ENCODE data around the gene LEF1.
A peak's percentile ranks its signal among the peaks of the same experiment; 100 is the strongest.

Gene LEF1

GRCh38 chr4:108175966-108176365 lies 7.2 kb upstream of the LEF1 start:
- no peak for DNase-seq (ENCODE audit: low spot score)

GRCh38 chr4:108174856-108175255 lies 6.1 kb upstream of the LEF1 start:
- DNase-seq (ENCODE audit: low spot score) = no peak

DNA sequence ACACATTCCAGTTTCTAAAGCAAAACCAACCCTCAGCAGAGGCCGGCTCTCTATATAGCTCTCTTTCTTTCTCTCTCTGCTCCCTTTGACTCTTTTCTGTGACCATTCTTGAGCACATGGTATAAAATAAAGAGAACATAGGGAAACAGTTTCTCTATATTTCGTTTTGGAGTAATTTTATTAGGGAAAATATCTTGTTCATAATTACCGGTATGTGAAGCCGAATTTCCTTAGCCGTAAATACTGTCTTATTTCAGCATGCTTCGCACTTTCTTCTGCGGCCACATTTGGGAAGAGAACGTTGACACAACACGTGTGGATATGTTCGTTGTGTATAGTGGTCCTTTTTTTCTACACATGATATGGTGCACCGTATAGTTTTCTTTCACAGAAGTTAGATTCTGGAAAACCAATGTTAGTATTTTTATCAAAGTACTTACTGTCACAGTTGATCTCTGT lies 4.9 kb upstream of the LEF1 start:
- DNase-seq (ENCODE audit: low spot score) = no peak

- peak; percentile 75 for DNase-seq (ENCODE audit: low spot score)
Observed at GRCh38 chr4:108172753-108173598, 4.2 kb upstream of the LEF1 start.

DNA sequence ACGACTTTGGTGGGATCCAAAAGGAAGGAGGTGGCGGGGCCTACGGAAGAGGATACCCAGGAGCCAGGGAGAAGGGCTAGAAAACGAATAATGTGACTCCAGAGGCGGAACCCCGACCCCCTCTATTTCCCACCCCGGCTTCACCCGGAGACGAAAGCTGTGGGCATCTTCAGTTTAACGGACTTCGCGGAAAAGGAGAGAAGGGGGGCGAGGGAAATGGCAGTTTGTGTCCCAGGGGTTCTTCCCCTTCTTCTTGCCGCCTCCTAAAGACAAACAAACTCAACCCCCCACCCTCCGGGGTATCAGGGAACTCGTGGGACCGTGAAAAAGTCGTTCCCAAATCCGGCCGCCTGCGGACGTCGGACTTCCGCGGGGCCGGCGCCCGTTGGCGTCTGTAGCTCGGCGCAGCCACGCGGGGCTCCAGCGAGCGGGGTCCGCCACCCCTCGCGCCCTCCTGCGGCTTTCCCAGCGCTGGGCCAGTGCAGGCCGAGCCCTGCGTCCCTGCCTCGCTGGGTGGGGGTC lies 3.6 kb upstream of the LEF1 start:
- peak; percentile 54 for DNase-seq (ENCODE audit: low spot score)

GRCh38 chr4:108171339-108172230 lies 2.9 kb upstream of the LEF1 start:
- peak; percentile 17 for DNase-seq (ENCODE audit: low spot score)

GRCh38 chr4:108170631-108171338 lies 2.1 kb upstream of the LEF1 start:
- DNase-seq (ENCODE audit: low spot score) = no peak

- no peak for DNase-seq (ENCODE audit: low spot score)
Observed at GRCh38 chr4:108169664-108170063, 932 bp upstream of the LEF1 start.

DNA sequence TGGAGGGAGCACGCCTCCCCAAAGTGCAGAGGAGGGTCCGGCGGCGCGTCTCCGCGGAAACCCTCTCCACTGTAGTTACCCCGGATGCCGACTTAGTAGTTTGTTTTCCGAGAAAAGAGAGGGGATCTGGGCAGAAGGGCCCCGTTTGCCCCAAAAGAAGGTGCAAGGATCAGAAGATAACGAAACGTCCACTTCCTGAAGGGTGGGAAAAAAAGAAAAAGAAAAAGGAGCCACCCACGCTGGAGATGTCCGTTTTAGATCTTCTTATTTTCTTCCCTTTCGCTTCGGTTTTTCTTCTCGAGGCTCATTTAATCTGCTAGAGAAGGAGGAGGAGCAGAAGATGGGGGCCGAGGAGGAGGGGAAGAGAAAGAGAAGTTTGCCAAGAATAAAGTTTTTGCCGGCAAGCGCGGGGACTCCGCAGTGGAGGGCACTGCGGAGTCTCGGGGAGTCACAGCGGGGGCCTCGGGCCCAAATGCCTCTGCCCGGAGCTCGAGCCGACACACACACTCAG lies 517 bp downstream of the LEF1 start:
- DNase-seq (ENCODE audit: low spot score) = no peak

- peak; percentile 59 for DNase-seq (ENCODE audit: low spot score)
Observed at GRCh38 chr4:108166441-108167315, 2.1 kb downstream of the LEF1 start.

GRCh38 chr4:108166038-108166437 lies 2.7 kb downstream of the LEF1 start:
- no peak for DNase-seq (ENCODE audit: low spot score)

GRCh38 chr4:108165586-108165985 lies 3.1 kb downstream of the LEF1 start:
- no peak for DNase-seq (ENCODE audit: low spot score)

- DNase-seq (ENCODE audit: low spot score) = no peak
Observed at GRCh38 chr4:108163351-108163750, 5.4 kb downstream of the LEF1 start.

GRCh38 chr4:108160741-108161352 lies 7.9 kb downstream of the LEF1 start:
- DNase-seq (ENCODE audit: low spot score) = no peak

- no peak for DNase-seq (ENCODE audit: low spot score)
Observed at GRCh38 chr4:108159845-108160244, 8.9 kb downstream of the LEF1 start.

- DNase-seq (ENCODE audit: low spot score) = no peak
Observed at GRCh38 chr4:108157655-108158054, 11.1 kb downstream of the LEF1 start.

DNA sequence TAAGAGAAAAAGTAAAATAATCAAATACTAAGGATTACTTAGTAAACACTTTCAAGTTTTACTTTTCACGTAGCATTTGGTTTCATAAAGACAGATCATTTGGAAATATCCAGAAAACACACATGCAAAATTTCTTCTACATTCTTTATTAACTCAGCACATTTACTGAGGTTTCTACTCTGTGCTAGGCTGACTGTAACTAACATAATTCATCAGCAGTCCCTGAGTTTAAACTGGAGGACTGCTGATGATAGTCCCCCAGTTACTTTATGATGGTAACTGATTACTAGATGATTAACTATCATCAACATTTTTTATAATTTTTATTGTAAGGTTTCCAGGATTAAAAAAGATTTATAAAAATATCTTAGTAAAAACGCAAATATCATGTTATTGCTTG lies 12.3 kb downstream of the LEF1 start:
- DNase-seq (ENCODE audit: low spot score) = no peak

- no peak for DNase-seq (ENCODE audit: low spot score)
Observed at GRCh38 chr4:108155373-108155772, 13.4 kb downstream of the LEF1 start.

- no peak for DNase-seq (ENCODE audit: low spot score)
Observed at GRCh38 chr4:108152980-108153379, 15.8 kb downstream of the LEF1 start.
